Prostate gland (tissue), 2 donors: Measurements from ENCODE around the gene SUDS3. TPM values are rescaled to one million over a fixed set of nuclear protein-coding genes. Genes with fewer than 3 reads are reported as not detected.
"Not testable (repeated sequence)": the region's sequence is repeated elsewhere in the genome, so short reads cannot be mapped to it uniquely, and the experiment has no call there.

ENCODE experiments used
- DNase-seq: peaks from one replicate; pipeline ENCODE4 v3.0.0-alpha.2; 2019; ENCODE audit warnings: low spot score
- H3K27ac ChIP-seq, 2 donors: fragments of 200-600 bp; sonication (generic); 2 replicates each; pipeline ENCODE4 v1.5.1; 2017 to 2019
- H3K27me3 ChIP-seq: fragments of 200-600 bp; sonication (generic); replicated peaks from 2 replicates; pipeline ENCODE4 v1.5.1; 2019; ENCODE audit not compliant: insufficient read depth
- H3K36me3 ChIP-seq, 2 donors: fragments of 200-600 bp; sonication (generic); 1 replicate in 1 of 2; 2 replicates in 1 of 2; pipeline versions ENCODE4 v1.5.1 to v1.8.1; 2017 to 2019
- H3K4me1 ChIP-seq: fragments of 200-600 bp; sonication (generic); replicated peaks from 2 replicates; pipeline ENCODE4 v1.5.1; 2019
- H3K4me3 ChIP-seq, 2 donors: fragments of 200-600 bp; sonication (generic); 2 replicates each; pipeline ENCODE4 v1.5.1; 2017 to 2019
- H3K9me3 ChIP-seq: fragments of 200-600 bp; sonication (generic); 2 replicates; pipeline ENCODE4 v1.5.1; 2017
- CTCF ChIP-seq, 4 experiments: fragments of 200-600 bp in 2 of 4; fragments of 450-650 bp in 2 of 4; sonication (generic) in 2 of 4; IDR thresholded peaks; 1 replicate in 3 of 4; 2 replicates in 1 of 4; pipeline ENCODE4 v1.5.1; 2016 to 2019; ENCODE audit warnings: antibody characterized with exemption in 4 of 4, mild to moderate bottlenecking in 2 of 4, moderate library complexity in 2 of 4
- POLR2A ChIP-seq: fragments of 450-650 bp; IDR thresholded peaks from one replicate; pipeline ENCODE4 v1.6.1; 2016; ENCODE audit warnings: antibody characterized with exemption, mild to moderate bottlenecking
- POLR2AphosphoS5 ChIP-seq: sonication (generic); formaldehyde crosslinking; IDR thresholded peaks from one replicate; pipeline ENCODE4 v1.6.1; 2017; ENCODE audit warnings: antibody characterized with exemption
- WGBS: methylation state at CpG from one replicate; pipeline ENCODE4 v1.1.5; 2018; 5-methylcytosine and 5-hydroxymethylcytosine counted together
- intact Hi-C: fragments of 100-400 bp; cut with DNase I; formaldehyde crosslinking; loops from one replicate; pipeline ENCODE4 v1.14.2; 2022
- total RNA-seq, 2 donors: library from RNA; depleted of rRNA; stranded (reverse); fragments of >200 nt; gene quantifications; one replicate each; pipeline ENCODE4 v1.1.0, GENCODE V29; 2016

Gene SUDS3
- total RNA-seq, 2 donors from 2014 or later = 62.0 to 82.6 TPM

DNA sequence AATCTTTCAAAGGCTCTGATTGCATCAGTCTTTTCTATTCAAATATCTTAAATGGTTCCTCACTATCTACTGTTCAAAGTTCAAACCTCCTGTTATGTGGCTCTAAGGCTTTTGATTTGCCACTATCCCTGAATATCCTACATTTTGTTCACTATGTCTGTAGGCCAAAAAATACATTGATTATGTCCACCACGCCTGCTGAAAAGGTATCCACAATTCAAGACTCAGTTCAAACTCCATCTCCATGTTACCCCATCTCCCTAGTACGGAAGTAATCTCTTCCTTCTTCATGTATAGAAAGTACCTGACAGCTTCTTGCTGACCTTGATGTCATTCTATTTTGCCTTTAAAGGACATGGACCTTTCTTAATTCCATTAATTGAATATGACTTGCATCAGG lies 28.4 kb upstream of the SUDS3 start:
- DNase-seq = no peak
- TF ChIP-seq CTCF (IDR thresholded peaks at IDR 0.05) (no peak), POLR2A (no peak), POLR2AphosphoS5 (no peak)
- H3K4me1 ChIP-seq = no peaks in the 10 kb centered on the region
- no peaks in the 10 kb centered on the region for H3K9me3 ChIP-seq
- 94% methylated on average over 2 of the region's 2 CpGs for WGBS
- H3K4me3 ChIP-seq = no peak overlapping the region
- intact Hi-C loops = no loop called here
- H3K36me3 ChIP-seq = no peaks in the 10 kb centered on the region
- no peaks in the 10 kb centered on the region for H3K27me3 ChIP-seq
- H3K27ac ChIP-seq = no peak overlapping the region

DNA sequence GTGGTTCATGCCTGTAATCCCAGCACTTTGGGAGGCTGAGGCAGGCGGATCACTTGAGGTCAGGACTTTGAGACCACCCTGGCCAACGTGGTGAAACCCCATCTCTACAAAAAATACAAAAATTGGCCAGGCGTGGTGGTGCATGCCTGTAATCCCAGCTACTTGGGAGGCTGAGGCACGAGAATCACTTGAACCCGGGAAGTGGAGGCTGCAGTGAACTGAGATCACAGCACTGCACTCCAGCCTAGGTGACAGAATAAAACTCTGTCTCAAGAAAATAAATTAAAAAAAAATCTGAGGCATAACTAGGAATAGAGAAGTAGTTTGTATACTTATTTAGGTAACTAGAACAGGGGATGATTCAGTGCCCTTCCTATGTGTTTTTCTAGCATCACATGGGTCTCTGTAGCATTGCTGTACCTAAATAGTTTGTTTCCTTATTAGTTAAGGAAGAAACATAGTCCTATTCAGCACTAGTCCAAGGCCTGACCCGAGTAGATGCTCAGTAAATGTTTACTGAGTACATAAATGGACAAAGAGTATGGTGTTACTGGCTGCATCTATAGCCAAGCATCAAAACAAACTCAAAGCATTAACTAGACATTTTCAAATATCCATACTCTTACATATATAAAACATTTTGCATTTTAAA lies 25.3 kb upstream of the SUDS3 start:
- H3K4me3 ChIP-seq = no peak overlapping the region
- WGBS = 84% methylated on average over 6 of the region's 6 CpGs
- intact Hi-C loops = no loop called here
- no peak for DNase-seq
- no peaks in the 10 kb centered on the region for H3K36me3 ChIP-seq
- H3K27me3 ChIP-seq = no peaks in the 10 kb centered on the region
- H3K27ac ChIP-seq = no peak overlapping the region
- TF ChIP-seq POLR2A (no peak), POLR2AphosphoS5 (no peak)
- no peaks in the 10 kb centered on the region for H3K9me3 ChIP-seq
- no peaks in the 10 kb centered on the region for H3K4me1 ChIP-seq

DNA sequence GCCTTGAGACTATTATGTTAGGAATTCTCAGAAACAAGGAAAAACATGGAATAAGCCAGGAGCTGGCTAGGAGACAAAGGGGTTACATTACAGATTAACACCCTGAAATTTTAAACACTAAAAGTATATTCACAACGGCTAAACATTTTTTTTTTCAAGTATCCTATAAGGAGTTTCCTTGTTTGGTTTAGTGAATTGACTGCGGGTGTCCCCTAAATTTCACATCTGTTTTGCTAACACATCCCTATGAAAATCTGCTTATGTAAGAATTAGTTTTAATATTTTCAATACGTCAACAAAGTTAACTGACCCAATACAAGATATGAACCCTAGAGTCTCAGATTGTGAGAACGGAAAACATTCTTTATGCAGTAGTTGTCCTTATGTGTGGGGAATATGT lies 22.6 kb upstream of the SUDS3 start:
- Histone ChIP-seq H3K27ac (no peak overlapping the region), H3K36me3 (no peaks in the 10 kb centered on the region), H3K4me3 (no peak overlapping the region), H3K27me3 (no peaks in the 10 kb centered on the region), H3K9me3 (no peaks in the 10 kb centered on the region), H3K4me1 (peaks cover 7% of the 10 kb centered on the region)
- WGBS = 80% methylated on average over 4 of the region's 4 CpGs
- no peak for DNase-seq
- intact Hi-C loops = no loop called here
- TF ChIP-seq POLR2AphosphoS5 (no peak), POLR2A (no peak), CTCF (IDR thresholded peaks at IDR 0.05) (no peak)

- not testable (repeated sequence) for DNase-seq, H3K36me3 ChIP-seq
- WGBS = 90% methylated on average over 4 of the region's 4 CpGs
Measured at GRCh38 chr12:118354503-118354902, 21.9 kb upstream of the SUDS3 start.

DNA sequence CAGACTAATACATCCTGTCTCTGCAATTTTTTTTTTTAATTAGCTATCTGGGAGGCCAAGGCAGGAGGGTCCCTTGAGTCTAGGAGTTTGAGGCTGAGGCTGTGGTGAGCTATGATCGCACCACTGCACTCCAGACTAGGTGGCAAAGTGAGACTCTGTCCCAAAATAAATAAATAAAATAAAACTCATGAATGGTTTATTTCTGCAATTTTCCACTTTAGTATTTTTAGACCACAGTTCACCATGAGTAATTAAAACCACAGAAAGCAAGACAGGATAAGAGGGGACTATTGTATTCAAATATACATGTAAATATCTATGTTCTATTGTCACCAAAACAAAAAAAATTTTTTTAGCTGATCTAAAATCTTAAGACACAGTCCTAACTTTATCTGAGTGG lies 21.5 kb upstream of the SUDS3 start:
- no peak overlapping the region for H3K4me3 ChIP-seq
- no peaks in the 10 kb centered on the region for H3K36me3 ChIP-seq
- intact Hi-C loops = no loop called here
- no peak overlapping the region for H3K27ac ChIP-seq
- H3K27me3 ChIP-seq = no peaks in the 10 kb centered on the region
- no peak for DNase-seq
- peaks cover 7% of the 10 kb centered on the region for H3K4me1 ChIP-seq
- TF ChIP-seq CTCF (IDR thresholded peaks at IDR 0.05) (no peak), POLR2A (no peak), POLR2AphosphoS5 (no peak)
- no peaks in the 10 kb centered on the region for H3K9me3 ChIP-seq
- WGBS = 97% methylated on average over 1 of the region's 1 CpG

More at GRCh38 chr12:118354503-118354902, 21.9 kb upstream of the SUDS3 start:
- H3K4me3 ChIP-seq, H3K9me3 ChIP-seq, H3K27me3 ChIP-seq, intact Hi-C loops, H3K4me1 ChIP-seq, H3K27ac ChIP-seq: not testable (repeated sequence)

GRCh38 chr12:118355843-118356242 lies 20.5 kb upstream of the SUDS3 start:
- intact Hi-C loops = no loop called here
- no peak for DNase-seq
- TF ChIP-seq POLR2AphosphoS5 = no peak
- TF ChIP-seq CTCF (IDR thresholded peaks at IDR 0.05) = no peak
- no peak for TF ChIP-seq POLR2A
- 100% methylated on average over 1 of the region's 1 CpG for WGBS
- H3K27me3 ChIP-seq = no peaks in the 10 kb centered on the region
- peaks cover 7% of the 10 kb centered on the region for H3K4me1 ChIP-seq
- no peaks in the 10 kb centered on the region for H3K36me3 ChIP-seq
- no peak overlapping the region for H3K27ac ChIP-seq
- H3K9me3 ChIP-seq = no peaks in the 10 kb centered on the region
- H3K4me3 ChIP-seq = no peak overlapping the region
